Measurements from ENCODE around the gene PPP6R2. TPM values are rescaled to one million over a fixed set of nuclear protein-coding genes. Genes with fewer than 3 reads are reported as not detected.

Gene PPP6R2
- total RNA-seq, 1 donor from 2014 or later, result 87.9 TPM

GRCh38 chr22:50313600-50313999 lies 29.5 kb upstream of the PPP6R2 start:
- no peak for TF ChIP-seq CTCF (IDR thresholded peaks at IDR 0.05; ENCODE audit: unreplicated experiment)
- Mint-ChIP-seq H3K4me1 (ENCODE audit: low read depth) (peaks cover 2% of the 10 kb centered on the region), H3K27ac (no peak overlapping the region), H3K36me3 (ENCODE audit: insufficient read depth) (peaks cover 6% of the 10 kb centered on the region), H3K9me3 (ENCODE audit: low read depth) (no peaks in the 10 kb centered on the region), H3K4me3 (ENCODE audit: low read depth) (no peak overlapping the region), H3K27me3 (peaks cover 3% of the 10 kb centered on the region)
- DNase-seq (ENCODE audit: low spot score, unreplicated experiment), result no peak

- H3K4me1 Mint-ChIP-seq (ENCODE audit: low read depth), result no peaks in the 10 kb centered on the region
- peaks cover 3% of the 10 kb centered on the region for H3K27me3 Mint-ChIP-seq
- no peak for DNase-seq (ENCODE audit: low spot score, unreplicated experiment)
- peaks cover 6% of the 10 kb centered on the region for H3K36me3 Mint-ChIP-seq (ENCODE audit: insufficient read depth)
- H3K9me3 Mint-ChIP-seq (ENCODE audit: low read depth), result no peaks in the 10 kb centered on the region
- no peak overlapping the region for H3K4me3 Mint-ChIP-seq (ENCODE audit: low read depth)
- no peak for TF ChIP-seq CTCF (IDR thresholded peaks at IDR 0.05; ENCODE audit: unreplicated experiment)
- H3K27ac Mint-ChIP-seq, result no peak overlapping the region
These were observed 29.1 kb upstream of the PPP6R2 start for GRCh38 chr22:50314081-50314454.

GRCh38 chr22:50314455-50315288 lies 28.5 kb upstream of the PPP6R2 start:
- H3K27me3 Mint-ChIP-seq, result peaks cover 3% of the 10 kb centered on the region
- H3K9me3 Mint-ChIP-seq (ENCODE audit: low read depth), result no peaks in the 10 kb centered on the region
- no peak for DNase-seq (ENCODE audit: low spot score, unreplicated experiment)
- TF ChIP-seq CTCF (IDR thresholded peaks at IDR 0.05; ENCODE audit: unreplicated experiment), result no peak
- no peak overlapping the region for H3K4me3 Mint-ChIP-seq (ENCODE audit: low read depth)
- H3K4me1 Mint-ChIP-seq (ENCODE audit: low read depth), result no peaks in the 10 kb centered on the region
- peaks cover 6% of the 10 kb centered on the region for H3K36me3 Mint-ChIP-seq (ENCODE audit: insufficient read depth)
- H3K27ac Mint-ChIP-seq, result no peak overlapping the region

- H3K4me3 Mint-ChIP-seq (ENCODE audit: low read depth), result no peak overlapping the region
- no peaks in the 10 kb centered on the region for H3K9me3 Mint-ChIP-seq (ENCODE audit: low read depth)
- peaks cover 3% of the 10 kb centered on the region for H3K27me3 Mint-ChIP-seq
- H3K27ac Mint-ChIP-seq, result no peak overlapping the region
- no peaks in the 10 kb centered on the region for H3K4me1 Mint-ChIP-seq (ENCODE audit: low read depth)
- H3K36me3 Mint-ChIP-seq (ENCODE audit: insufficient read depth), result peaks cover 6% of the 10 kb centered on the region
- DNase-seq (ENCODE audit: low spot score, unreplicated experiment), result no peak
- no peak for TF ChIP-seq CTCF (IDR thresholded peaks at IDR 0.05; ENCODE audit: unreplicated experiment)
These were observed 27.6 kb upstream of the PPP6R2 start for GRCh38 chr22:50315289-50316113.
